ENCODE data around the gene ANKRD45.
"Not testable (repeated sequence)": the region's sequence is repeated elsewhere in the genome, so short reads cannot be mapped to it uniquely, and the experiment has no call there.

Gene ANKRD45

DNA sequence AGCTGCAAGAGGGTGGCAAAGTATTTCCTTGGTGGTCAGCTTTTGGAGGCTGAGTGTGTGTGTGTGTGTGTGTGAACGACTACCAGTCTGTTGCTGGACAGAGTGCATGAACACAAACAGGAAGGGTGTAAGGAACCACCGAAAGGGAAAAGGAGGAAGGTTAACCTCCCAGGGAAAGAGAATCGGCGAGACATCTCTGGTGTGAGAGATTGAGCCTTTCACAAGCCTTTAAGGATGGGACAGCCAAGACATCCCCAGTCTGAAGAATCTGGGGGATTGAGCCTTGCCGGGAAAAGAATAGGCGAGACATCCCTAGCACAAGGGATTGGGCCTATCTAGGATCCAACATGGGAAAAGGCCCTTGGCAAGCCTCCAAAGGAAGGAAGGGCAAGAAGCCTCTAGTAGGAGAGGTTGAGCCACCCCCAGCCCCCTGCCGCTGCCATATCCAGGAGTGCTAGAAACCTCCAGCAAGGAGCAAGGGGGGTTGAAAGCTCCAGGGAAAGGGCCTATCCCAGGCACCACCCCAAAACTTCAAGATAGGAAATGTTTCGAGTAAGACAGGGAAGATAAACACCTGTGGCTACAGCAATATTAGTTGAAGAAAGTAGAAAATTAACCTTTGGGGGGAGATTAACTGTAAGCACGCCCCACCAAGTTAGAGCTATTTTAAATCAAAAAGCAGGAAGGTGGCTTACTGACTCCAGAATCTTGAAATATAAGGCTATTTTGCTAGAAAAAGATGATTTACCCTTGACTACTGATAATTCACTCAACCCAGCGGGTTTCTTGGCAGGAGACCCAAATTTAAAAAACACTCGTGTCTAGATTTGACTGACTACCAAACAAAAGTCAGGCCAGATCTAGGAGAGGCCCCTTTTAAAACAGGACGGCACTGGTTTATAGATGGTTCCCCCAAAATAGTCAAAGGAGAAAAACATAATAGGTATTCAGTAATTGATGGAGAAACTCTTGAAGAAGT lies 31.3 kb downstream of the ANKRD45 start:
- TF ChIP-seq, protein P1, sequence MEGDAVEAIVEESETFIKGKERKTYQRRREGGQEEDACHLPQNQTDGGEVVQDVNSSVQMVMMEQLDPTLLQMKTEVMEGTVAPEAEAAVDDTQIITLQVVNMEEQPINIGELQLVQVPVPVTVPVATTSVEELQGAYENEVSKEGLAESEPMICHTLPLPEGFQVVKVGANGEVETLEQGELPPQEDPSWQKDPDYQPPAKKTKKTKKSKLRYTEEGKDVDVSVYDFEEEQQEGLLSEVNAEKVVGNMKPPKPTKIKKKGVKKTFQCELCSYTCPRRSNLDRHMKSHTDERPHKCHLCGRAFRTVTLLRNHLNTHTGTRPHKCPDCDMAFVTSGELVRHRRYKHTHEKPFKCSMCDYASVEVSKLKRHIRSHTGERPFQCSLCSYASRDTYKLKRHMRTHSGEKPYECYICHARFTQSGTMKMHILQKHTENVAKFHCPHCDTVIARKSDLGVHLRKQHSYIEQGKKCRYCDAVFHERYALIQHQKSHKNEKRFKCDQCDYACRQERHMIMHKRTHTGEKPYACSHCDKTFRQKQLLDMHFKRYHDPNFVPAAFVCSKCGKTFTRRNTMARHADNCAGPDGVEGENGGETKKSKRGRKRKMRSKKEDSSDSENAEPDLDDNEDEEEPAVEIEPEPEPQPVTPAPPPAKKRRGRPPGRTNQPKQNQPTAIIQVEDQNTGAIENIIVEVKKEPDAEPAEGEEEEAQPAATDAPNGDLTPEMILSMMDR (conservative IDR thresholded peaks at IDR 0.05) = no peak
- H3K27ac ChIP-seq = no peak overlapping the region

DNA sequence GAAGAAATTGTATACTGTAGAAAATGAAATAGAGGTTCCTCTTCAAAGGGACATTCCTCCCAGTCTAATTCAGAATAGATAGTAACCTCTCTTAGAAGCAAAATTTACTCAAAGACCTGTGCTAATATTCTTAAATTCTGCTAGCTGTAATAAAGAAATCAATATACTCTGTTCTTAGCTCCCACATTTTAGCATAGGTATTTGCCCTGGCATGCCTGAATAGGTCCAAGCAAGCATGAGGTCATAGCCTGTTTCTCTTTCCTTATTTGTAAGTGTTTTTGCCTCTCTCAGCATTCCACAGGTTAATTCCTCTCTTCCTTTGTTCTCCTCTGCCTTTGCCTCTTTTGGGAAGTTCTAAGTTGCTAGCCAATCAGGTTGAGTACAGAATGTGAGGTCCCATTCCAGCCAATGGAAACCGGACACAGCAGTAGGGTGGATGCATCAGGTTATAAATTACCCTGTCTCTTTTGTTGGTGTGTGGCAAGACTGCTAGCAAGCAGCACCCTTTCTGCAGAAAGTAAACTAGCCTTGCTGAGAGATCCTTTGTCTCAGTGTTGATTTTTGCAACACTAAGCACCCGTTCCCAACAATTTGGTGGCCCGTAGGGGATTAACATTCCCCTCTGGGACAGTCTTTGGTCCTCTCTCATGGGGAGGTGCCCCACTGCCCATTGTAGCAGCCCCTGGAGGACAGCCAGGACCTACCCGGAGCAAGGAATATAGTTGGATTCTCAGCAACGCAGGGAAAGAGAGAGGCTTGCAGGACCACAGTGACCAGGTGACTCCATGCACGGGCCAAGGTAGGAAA lies 32.2 kb downstream of the ANKRD45 start:
- H3K27ac ChIP-seq = not testable (repeated sequence)

DNA sequence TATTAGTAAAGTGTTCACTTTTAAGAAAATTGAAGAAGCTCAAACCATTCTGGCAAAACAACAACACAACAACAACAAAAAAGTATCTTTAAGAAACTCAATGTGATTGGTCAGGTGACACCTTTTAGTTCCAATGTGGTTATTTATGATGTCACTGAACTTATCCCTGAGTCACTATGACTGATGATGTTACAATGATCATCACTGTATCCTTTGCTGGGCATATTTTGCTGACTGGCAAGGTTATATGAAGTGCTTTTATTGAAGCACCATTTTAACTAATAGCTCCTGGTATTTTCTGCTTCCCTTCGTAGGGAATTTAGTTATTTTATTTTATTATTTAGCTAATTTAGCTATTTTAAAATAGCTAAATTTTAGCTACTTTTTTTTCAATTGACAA lies 34.5 kb downstream of the ANKRD45 start, which contains the start of gene TEX50:
Gene TEX50, plus strand, starts transcription at position 223 of the 400 bp plus-strand sequence. CDS start 184 bp downstream, outside the sequence.
- H3K27ac ChIP-seq = no peak within 1 kb of the TSS
- TF ChIP-seq, protein P1 (conservative IDR thresholded peaks at IDR 0.05) = no peak

DNA sequence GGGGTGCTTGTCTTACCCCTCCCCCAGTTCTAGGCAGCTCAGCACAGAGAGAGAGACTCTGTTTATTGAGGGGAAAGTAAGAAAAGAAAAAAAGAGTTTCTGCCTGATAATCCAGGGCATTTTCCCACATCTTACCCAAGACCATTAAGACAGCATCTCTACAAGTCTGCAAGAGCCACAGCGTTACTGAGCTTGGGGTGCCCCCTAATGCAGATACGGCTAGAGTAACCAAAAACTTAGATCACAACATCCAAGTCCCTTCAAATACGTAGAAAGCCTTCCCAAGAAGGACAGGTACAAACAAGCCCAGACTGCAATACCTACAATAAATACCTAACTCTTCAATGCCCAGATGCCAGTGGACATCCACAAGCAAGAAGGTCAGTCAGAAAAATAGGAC lies 40.8 kb downstream of the ANKRD45 start:
- TF ChIP-seq, protein P1 (conservative IDR thresholded peaks at IDR 0.05) = no peak

DNA sequence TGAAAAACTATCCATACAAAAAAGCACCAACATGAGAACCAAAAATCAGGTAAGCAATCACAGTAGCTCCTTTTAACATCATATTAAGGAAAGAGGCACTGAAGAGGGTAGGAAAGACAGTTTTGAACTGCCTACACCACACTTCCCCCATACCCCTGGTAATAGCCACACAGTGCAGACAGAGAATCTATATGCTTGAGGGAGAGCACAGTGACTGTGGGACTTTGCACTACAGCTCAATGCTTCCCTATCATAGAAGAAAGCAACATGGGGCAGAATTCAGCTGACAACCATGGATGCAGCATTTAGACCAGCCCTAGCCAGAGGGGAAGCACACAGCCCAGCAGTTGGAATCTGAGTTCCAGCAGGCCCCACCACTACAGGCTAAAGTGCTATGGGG lies 42.4 kb downstream of the ANKRD45 start:
- H3K27ac ChIP-seq = no peak overlapping the region
- TF ChIP-seq, protein P1 (conservative IDR thresholded peaks at IDR 0.05) = no peak

More for the DNA sequence above, 40.8 kb downstream of the ANKRD45 start:
- H3K27ac ChIP-seq = no peak overlapping the region

DNA sequence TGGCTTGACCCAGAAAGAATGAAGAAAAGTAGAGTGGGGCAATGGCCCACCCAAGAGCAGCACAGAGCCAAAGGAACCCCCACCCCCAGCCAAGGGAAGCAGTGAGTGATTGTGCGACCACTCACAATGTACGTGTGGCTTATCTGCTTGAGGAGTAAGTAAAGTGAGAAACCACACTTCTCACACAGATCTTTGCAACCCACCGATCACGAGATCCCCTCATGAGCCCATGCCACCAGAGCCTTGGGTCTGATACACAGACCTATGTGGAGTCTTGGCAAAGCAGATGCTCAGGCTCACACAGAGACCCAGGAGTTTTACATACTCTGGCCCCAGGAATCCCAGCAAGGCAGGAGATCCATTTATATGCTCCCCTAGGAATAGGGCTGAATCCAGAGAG lies 52.8 kb downstream of the ANKRD45 start:
- TF ChIP-seq, protein P1 (conservative IDR thresholded peaks at IDR 0.05) = no peak
- H3K27ac ChIP-seq = no peak overlapping the region

DNA sequence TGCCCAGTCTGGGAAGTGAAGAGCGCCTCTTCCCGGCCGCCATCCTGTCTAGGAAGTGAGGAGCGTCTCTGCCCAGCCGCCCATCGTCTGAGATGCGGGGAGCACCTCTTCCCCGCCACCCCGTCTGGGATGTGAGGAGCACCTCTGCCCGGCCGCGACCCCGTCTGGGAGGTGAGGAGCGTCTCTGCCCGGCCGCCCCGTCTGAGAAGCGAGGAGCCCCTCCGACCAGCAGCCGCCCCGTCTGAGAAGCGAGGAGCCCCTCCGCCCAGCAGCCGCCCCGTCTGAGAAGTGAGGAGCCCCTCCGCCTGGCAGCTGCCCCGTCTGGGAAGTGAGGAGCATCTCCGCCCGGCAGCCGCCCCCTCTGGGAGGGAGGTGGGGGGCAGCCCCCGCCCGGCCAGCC lies 56.6 kb downstream of the ANKRD45 start:
- H3K27ac ChIP-seq = not testable (repeated sequence)

DNA sequence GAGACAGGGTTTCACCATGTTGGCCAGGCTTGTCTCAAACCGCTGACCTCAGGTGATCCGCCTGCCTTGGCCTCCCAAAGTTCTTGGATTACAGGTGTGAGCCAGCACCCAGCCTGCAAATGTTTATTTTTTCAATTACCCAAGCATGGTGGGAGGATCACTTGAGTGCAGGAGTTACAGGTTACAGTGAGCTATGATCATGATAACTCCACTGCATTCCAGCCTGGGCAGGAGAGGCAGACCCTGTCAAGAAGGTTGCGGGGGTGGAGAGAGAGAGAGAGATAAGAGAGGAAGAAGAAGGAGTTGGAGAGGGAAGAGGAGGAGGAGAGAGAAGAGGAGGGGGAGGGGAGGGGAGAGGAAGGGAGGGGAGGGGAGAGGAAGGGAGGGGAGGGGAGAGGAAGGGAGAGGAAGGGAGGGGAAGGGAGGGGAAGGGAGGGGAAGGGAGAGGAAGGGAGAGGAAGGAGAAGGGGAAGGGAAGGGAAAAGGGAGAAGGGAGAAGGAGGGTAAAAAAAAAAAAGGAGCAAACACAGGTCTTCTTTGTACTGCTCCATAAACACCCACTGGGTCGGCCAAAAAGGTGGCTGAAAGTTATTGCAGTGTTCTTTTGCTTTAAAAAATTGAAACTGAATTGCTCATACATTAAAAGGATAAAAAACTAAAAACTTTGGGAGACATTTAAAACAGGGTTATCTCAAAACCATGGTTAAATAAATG lies 61.0 kb downstream of the ANKRD45 start:
- H3K27ac ChIP-seq = no peak overlapping the region
- TF ChIP-seq, protein P1 (conservative IDR thresholded peaks at IDR 0.05) = no peak

All from VCaP (cell line).